GM12872 (cell line): ENCODE results near the gene GSTM3.
"Not testable (repeated sequence)": the region's sequence is repeated elsewhere in the genome, so short reads cannot be mapped to it uniquely, and the experiment has no call there.

Source experiments
- CTCF ChIP-seq: IDR thresholded peaks from 3 replicates; pipeline ENCODE4 v1.5.1; 2011; ENCODE audit warnings: low read depth, mild to moderate bottlenecking, low read length, moderate library complexity; ENCODE audit not compliant: insufficient read depth

The GSTM3 gene

GRCh38 chr1:109717729-109718128 is 23.1 kb downstream of the GSTM3 start:
- no peak for TF ChIP-seq CTCF

- no peak for TF ChIP-seq CTCF
Observed at GRCh38 chr1:109716570-109717090, 24.2 kb downstream of the GSTM3 start.

GRCh38 chr1:109716121-109716520 is 24.7 kb downstream of the GSTM3 start:
- no peak for TF ChIP-seq CTCF

GRCh38 chr1:109714661-109715372 is 26.0 kb downstream of the GSTM3 start:
- TF ChIP-seq CTCF = no peak

GRCh38 chr1:109713636-109714035 is 27.2 kb downstream of the GSTM3 start:
- no peak for TF ChIP-seq CTCF

- no peak for TF ChIP-seq CTCF
Observed at GRCh38 chr1:109712321-109712864, 28.4 kb downstream of the GSTM3 start.

GRCh38 chr1:109711593-109712320 is 29.1 kb downstream of the GSTM3 start, which contains the start of gene GSTM5:
GSTM5 (plus strand) TSS chr1:109712251; CDS start chr1:109712313, 62 bp downstream.
- not testable (repeated sequence) for TF ChIP-seq CTCF
